Measurements from ENCODE around the gene TPCN1. TPM values are rescaled to one million over a fixed set of nuclear protein-coding genes. Genes with fewer than 3 reads are reported as not detected.

The TPCN1 gene
- total and polyA plus RNA-seq, 2 of the 13 experiments (the other 11 are each of a cell fraction or from before 2014, with no cell fraction given) = 8.0 to 26.8 TPM

- TF ChIP-seq, protein P1, sequence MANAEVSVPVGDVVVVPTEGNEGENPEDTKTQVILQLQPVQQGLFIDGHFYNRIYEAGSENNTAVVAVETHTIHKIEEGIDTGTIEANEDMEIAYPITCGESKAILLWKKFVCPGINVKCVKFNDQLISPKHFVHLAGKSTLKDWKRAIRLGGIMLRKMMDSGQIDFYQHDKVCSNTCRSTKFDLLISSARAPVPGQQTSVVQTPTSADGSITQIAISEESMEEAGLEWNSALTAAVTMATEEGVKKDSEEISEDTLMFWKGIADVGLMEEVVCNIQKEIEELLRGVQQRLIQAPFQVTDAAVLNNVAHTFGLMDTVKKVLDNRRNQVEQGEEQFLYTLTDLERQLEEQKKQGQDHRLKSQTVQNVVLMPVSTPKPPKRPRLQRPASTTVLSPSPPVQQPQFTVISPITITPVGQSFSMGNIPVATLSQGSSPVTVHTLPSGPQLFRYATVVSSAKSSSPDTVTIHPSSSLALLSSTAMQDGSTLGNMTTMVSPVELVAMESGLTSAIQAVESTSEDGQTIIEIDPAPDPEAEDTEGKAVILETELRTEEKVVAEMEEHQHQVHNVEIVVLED (CRISPR knock-in tag; IDR thresholded peaks at IDR 0.05; ENCODE audit: borderline replicate concordance) = peak; percentile 54; the same call in 1 of the 2 replicates
- TF ChIP-seq CBX5 (CRISPR knock-in tag; IDR thresholded peaks at IDR 0.05; ENCODE audit: borderline replicate concordance) (no peak), JDP2 (CRISPR knock-in tag; IDR thresholded peaks at IDR 0.05; ENCODE audit: borderline replicate concordance) (no peak), ZFY (CRISPR knock-in tag; IDR thresholded peaks at IDR 0.05) (peak; percentile 88), SUZ12 (IDR thresholded peaks at IDR 0.05; ENCODE audit: low read depth, low read length) (no peak), ZNF777 (CRISPR knock-in tag; IDR thresholded peaks at IDR 0.05) (peak; percentile 46; the same call in 1 of the 2 replicates), RARA (CRISPR knock-in tag; IDR thresholded peaks at IDR 0.05) (no peak), ZKSCAN8 (CRISPR knock-in tag; IDR thresholded peaks at IDR 0.05; ENCODE audit: borderline replicate concordance) (peak; percentile 91; the same call in 1 of the 2 replicates), ZNF407 (CRISPR knock-in tag; IDR thresholded peaks at IDR 0.05; ENCODE audit: not compliant biosample characterization) (peak; percentile 72), ATF4 (CRISPR knock-in tag; IDR thresholded peaks at IDR 0.05) (no peak; a peak in 1 of 4 replicates)
- TF ChIP-seq, protein P2, sequence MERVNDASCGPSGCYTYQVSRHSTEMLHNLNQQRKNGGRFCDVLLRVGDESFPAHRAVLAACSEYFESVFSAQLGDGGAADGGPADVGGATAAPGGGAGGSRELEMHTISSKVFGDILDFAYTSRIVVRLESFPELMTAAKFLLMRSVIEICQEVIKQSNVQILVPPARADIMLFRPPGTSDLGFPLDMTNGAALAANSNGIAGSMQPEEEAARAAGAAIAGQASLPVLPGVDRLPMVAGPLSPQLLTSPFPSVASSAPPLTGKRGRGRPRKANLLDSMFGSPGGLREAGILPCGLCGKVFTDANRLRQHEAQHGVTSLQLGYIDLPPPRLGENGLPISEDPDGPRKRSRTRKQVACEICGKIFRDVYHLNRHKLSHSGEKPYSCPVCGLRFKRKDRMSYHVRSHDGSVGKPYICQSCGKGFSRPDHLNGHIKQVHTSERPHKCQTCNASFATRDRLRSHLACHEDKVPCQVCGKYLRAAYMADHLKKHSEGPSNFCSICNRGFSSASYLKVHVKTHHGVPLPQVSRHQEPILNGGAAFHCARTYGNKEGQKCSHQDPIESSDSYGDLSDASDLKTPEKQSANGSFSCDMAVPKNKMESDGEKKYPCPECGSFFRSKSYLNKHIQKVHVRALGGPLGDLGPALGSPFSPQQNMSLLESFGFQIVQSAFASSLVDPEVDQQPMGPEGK (CRISPR knock-in tag; IDR thresholded peaks at IDR 0.05) = peak; percentile 39; the same call in 1 of the 2 replicates
- TF ChIP-seq, protein P3, sequence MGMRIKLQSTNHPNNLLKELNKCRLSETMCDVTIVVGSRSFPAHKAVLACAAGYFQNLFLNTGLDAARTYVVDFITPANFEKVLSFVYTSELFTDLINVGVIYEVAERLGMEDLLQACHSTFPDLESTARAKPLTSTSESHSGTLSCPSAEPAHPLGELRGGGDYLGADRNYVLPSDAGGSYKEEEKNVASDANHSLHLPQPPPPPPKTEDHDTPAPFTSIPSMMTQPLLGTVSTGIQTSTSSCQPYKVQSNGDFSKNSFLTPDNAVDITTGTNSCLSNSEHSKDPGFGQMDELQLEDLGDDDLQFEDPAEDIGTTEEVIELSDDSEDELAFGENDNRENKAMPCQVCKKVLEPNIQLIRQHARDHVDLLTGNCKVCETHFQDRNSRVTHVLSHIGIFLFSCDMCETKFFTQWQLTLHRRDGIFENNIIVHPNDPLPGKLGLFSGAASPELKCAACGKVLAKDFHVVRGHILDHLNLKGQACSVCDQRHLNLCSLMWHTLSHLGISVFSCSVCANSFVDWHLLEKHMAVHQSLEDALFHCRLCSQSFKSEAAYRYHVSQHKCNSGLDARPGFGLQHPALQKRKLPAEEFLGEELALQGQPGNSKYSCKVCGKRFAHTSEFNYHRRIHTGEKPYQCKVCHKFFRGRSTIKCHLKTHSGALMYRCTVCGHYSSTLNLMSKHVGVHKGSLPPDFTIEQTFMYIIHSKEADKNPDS (CRISPR knock-in tag; IDR thresholded peaks at IDR 0.05) = no peak; the same call in 1 of the 2 replicates
These were observed 113.7 kb downstream of the TPCN1 start, which contains the start of gene SLC8B1 (continued) for GRCh38 chr12:113334786-113335539.
